GM19463 (cell line): Measurements from ENCODE around the gene ANKRD44.

Experiments used
- ATAC-seq: cut with Tn5 transposase; IDR thresholded peaks from one replicate; pipeline ENCODE4 v1.9.1; 2021; ENCODE audit warnings: mild to moderate bottlenecking, moderate library complexity; ENCODE audit not compliant: unreplicated experiment

Gene ANKRD44

GRCh38 chr2:197265036-197265435, 45.5 kb downstream of the ANKRD44 start:
- no peak for ATAC-seq

GRCh38 chr2:197264332-197264731, 46.2 kb downstream of the ANKRD44 start:
- no peak for ATAC-seq

- no peak for ATAC-seq
Observed at GRCh38 chr2:197263077-197263476, 47.5 kb downstream of the ANKRD44 start.

GRCh38 chr2:197261808-197262226, 48.8 kb downstream of the ANKRD44 start:
- ATAC-seq: peak; percentile 44

- no peak for ATAC-seq
Observed at GRCh38 chr2:197259470-197259999, 51.0 kb downstream of the ANKRD44 start.

- no peak for ATAC-seq
Observed at GRCh38 chr2:197258580-197258979, 52.0 kb downstream of the ANKRD44 start.

GRCh38 chr2:197256547-197257170, 53.9 kb downstream of the ANKRD44 start:
- ATAC-seq: no peak

GRCh38 chr2:197256021-197256420, 54.6 kb downstream of the ANKRD44 start:
- no peak for ATAC-seq

- ATAC-seq: peak; percentile 94
Observed at GRCh38 chr2:197255543-197255942, 55.0 kb downstream of the ANKRD44 start.

- peak; percentile 28 for ATAC-seq
Observed at GRCh38 chr2:197254776-197255530, 55.6 kb downstream of the ANKRD44 start.

GRCh38 chr2:197251576-197251975, 59.0 kb downstream of the ANKRD44 start:
- ATAC-seq: no peak

GRCh38 chr2:197251163-197251562, 59.4 kb downstream of the ANKRD44 start:
- ATAC-seq: no peak

GRCh38 chr2:197250084-197250397, 60.5 kb downstream of the ANKRD44 start:
- ATAC-seq: no peak

GRCh38 chr2:197249381-197250083, 61.0 kb downstream of the ANKRD44 start:
- no peak for ATAC-seq

GRCh38 chr2:197248623-197249022, 62.0 kb downstream of the ANKRD44 start:
- ATAC-seq: no peak

- no peak for ATAC-seq
Observed at GRCh38 chr2:197248001-197248401, 62.6 kb downstream of the ANKRD44 start.

GRCh38 chr2:197247083-197247482, 63.5 kb downstream of the ANKRD44 start:
- ATAC-seq: peak; percentile 75

- no peak for ATAC-seq
Observed at GRCh38 chr2:197245829-197246804, 64.5 kb downstream of the ANKRD44 start.

GRCh38 chr2:197244349-197244748, 66.2 kb downstream of the ANKRD44 start:
- no peak for ATAC-seq

GRCh38 chr2:197242719-197243118, 67.9 kb downstream of the ANKRD44 start:
- ATAC-seq: no peak

GRCh38 chr2:197241596-197241995, 69.0 kb downstream of the ANKRD44 start:
- no peak for ATAC-seq
